ENCODE measurements around the gene UBASH3B. TPM values are rescaled to one million over a fixed set of nuclear protein-coding genes. Genes with fewer than 3 reads are reported as not detected.
A peak's percentile ranks its signal among the peaks of the same experiment; 100 is the strongest.

Gene UBASH3B
- total RNA-seq, 1 experiment from 2014 or later = 46.8 TPM

- no peak for DNase-seq (ENCODE audit: low spot score)
Measured at GRCh38 chr11:122751292-122752070, 96.0 kb downstream of the UBASH3B start.

GRCh38 chr11:122754028-122754427, 98.5 kb downstream of the UBASH3B start:
- no peak for DNase-seq (ENCODE audit: low spot score)

GRCh38 chr11:122754553-122755322, 99.2 kb downstream of the UBASH3B start:
- peak; percentile 64 for DNase-seq (ENCODE audit: low spot score)

- DNase-seq (ENCODE audit: low spot score) = no peak
Measured at GRCh38 chr11:122755409-122755808, 99.9 kb downstream of the UBASH3B start.

GRCh38 chr11:122755941-122756340, 100.4 kb downstream of the UBASH3B start:
- no peak for DNase-seq (ENCODE audit: low spot score)

- DNase-seq (ENCODE audit: low spot score) = peak; percentile 17
Measured at GRCh38 chr11:122756417-122756816, 100.9 kb downstream of the UBASH3B start.

GRCh38 chr11:122757201-122757600, 101.7 kb downstream of the UBASH3B start:
- no peak for DNase-seq (ENCODE audit: low spot score)

- no peak for DNase-seq (ENCODE audit: low spot score)
Measured at GRCh38 chr11:122758339-122758738, 102.8 kb downstream of the UBASH3B start.

GRCh38 chr11:122758974-122759373, 103.5 kb downstream of the UBASH3B start:
- no peak for DNase-seq (ENCODE audit: low spot score)

- DNase-seq (ENCODE audit: low spot score) = no peak
Measured at GRCh38 chr11:122763108-122763507, 107.6 kb downstream of the UBASH3B start.

GRCh38 chr11:122764371-122765090, 109.0 kb downstream of the UBASH3B start:
- DNase-seq (ENCODE audit: low spot score) = no peak

GRCh38 chr11:122765487-122766131, 110.1 kb downstream of the UBASH3B start:
- peak; percentile 77 for DNase-seq (ENCODE audit: low spot score)

- DNase-seq (ENCODE audit: low spot score) = no peak
Measured at GRCh38 chr11:122769126-122769780, 113.7 kb downstream of the UBASH3B start.

- DNase-seq (ENCODE audit: low spot score) = no peak
Measured at GRCh38 chr11:122772945-122773344, 117.4 kb downstream of the UBASH3B start.

GRCh38 chr11:122773781-122774266, 118.3 kb downstream of the UBASH3B start:
- no peak for DNase-seq (ENCODE audit: low spot score)

GRCh38 chr11:122775675-122776271, 120.3 kb downstream of the UBASH3B start:
- DNase-seq (ENCODE audit: low spot score) = no peak

GRCh38 chr11:122776546-122776945, 121.0 kb downstream of the UBASH3B start:
- DNase-seq (ENCODE audit: low spot score) = no peak

- no peak for DNase-seq (ENCODE audit: low spot score)
Measured at GRCh38 chr11:122777343-122777742, 121.8 kb downstream of the UBASH3B start.

- DNase-seq (ENCODE audit: low spot score) = no peak
Measured at GRCh38 chr11:122778148-122778547, 122.6 kb downstream of the UBASH3B start.

- DNase-seq (ENCODE audit: low spot score) = no peak
Measured at GRCh38 chr11:122779047-122779629, 123.6 kb downstream of the UBASH3B start.
